ENCODE results near the gene UNC5C.

UNC5C gene

DNA sequence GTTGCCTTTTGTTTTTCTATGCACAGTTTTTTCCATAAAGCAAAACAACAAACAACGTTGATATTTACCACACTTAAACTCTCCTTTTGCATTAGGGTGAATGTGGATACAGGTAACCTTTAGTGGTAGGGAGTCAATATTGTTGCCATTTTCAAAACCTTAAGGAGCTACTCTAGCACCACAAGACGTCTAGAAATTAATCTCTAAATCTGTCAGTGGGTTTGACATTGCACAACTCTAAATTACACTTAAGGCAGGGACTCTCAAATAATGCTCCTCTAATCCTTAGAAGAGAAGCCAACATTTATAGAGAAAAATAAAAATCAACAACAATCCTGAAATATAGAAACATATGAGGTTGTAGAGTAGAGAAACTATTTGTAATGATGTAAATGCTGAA, 297.2 kb downstream of the UNC5C start:
- DNase-seq (ENCODE audit: low read depth) = no peak
- TF ChIP-seq CTCF (IDR thresholded peaks at IDR 0.05; ENCODE audit: insufficient read depth, low read depth, low read length, missing control alignments) = no peak
- H3K4me3 ChIP-seq (ENCODE audit: low read depth, low read length) = no peak overlapping the region

- H3K4me3 ChIP-seq (ENCODE audit: low read depth, low read length) = no peak overlapping the region
- no peak for DNase-seq (ENCODE audit: low read depth)
- no peak for TF ChIP-seq CTCF (IDR thresholded peaks at IDR 0.05; ENCODE audit: insufficient read depth, low read depth, low read length, missing control alignments)
Measured at GRCh38 chr4:95250544-95251137, 298.1 kb downstream of the UNC5C start.

DNA sequence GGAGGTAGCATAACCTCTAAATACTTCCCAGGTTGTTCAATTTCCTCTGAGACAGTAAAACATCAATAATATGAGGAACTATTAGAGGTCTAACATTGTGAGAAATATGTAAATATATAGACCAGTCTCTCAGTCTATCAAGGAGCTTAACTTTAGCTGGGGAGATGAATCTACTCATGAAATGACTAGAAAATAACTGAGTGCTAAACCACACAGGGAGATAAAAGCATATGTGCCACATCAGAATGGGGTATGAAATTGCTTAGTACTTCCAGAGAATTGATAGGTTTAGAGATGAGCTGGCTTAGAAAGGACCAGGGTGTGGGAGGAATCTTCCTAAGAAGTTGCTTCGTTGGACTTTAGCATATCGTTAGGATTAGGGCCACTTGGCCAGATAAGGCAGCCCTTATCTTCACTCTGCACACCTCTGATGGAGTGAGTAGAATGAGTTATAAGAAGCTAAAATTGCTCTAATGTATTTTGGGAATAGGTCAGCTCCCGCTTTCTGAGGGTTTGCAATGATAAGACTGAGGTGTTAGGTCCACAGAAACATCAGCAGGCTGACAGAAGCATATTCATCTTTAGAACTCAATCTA, 299.2 kb downstream of the UNC5C start:
- no peak for TF ChIP-seq CTCF (IDR thresholded peaks at IDR 0.05; ENCODE audit: insufficient read depth, low read depth, low read length, missing control alignments)

DNA sequence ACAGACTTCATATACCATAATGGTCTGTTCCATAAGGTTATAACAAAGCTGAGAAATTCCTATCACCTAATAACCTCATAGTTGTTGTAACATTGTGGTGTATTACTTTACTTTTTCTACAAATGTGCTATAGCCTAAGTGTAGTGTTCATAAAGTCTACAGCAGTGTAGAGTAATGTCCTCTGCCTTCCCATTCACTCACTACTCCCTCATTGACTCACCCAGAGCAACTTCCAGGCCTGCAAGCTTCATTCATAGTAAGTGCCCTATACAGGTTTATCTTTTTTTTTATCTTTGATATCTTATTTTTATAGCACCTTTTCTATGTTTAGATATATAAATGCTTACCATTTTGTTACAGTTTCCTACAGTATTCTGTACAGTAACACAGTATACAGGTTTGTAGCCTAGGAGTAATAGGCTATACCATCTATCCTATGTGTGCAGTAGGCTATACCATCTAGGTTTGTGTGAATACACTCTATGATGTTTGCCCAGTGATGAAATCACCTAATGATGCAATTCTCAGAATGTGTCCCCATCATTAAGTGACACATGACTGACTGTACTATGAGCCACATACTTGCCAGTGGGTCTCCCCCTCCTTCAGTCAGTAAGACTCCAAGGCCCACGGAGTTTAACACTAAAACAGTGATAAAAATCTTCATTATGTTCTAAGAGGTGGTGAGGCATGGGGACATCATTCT, 299.9 kb downstream of the UNC5C start:
- no peak for TF ChIP-seq CTCF (IDR thresholded peaks at IDR 0.05; ENCODE audit: insufficient read depth, low read depth, low read length, missing control alignments)
- DNase-seq (ENCODE audit: low read depth) = no peak
- no peak overlapping the region for H3K4me3 ChIP-seq (ENCODE audit: low read depth, low read length)

More for the DNA sequence above, 299.2 kb downstream of the UNC5C start:
- no peak overlapping the region for H3K4me3 ChIP-seq (ENCODE audit: low read depth, low read length)
- no peak for DNase-seq (ENCODE audit: low read depth)

DNA sequence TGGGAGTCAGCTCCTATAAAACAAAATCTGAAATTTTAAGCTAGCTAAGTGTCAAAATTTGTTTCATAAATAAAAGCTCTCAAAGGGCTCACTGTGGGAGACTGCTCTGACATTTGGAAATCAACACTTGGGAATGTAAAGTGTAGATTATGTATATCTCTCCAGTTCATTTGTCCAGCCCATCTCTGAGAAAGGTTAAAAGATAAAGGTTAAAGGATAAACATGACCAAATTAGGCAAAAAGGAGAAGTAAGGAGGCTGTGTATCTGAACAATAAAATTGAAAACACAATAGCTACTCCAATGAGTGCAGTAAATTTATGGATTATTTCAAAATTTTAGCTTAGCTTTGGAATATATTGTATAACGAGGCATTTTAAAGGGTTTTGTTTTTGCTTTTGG, 304.9 kb downstream of the UNC5C start:
- DNase-seq (ENCODE audit: low read depth) = no peak
- no peak overlapping the region for H3K4me3 ChIP-seq (ENCODE audit: low read depth, low read length)
- TF ChIP-seq CTCF (IDR thresholded peaks at IDR 0.05; ENCODE audit: insufficient read depth, low read depth, low read length, missing control alignments) = no peak

GRCh38 chr4:95238554-95238953, 310.2 kb downstream of the UNC5C start:
- DNase-seq (ENCODE audit: low read depth) = no peak
- no peak for TF ChIP-seq CTCF (IDR thresholded peaks at IDR 0.05; ENCODE audit: insufficient read depth, low read depth, low read length, missing control alignments)
- H3K4me3 ChIP-seq (ENCODE audit: low read depth, low read length) = no peak overlapping the region

Measured in GM12865 (cell line).